B cell (primary cell): ENCODE results near the gene FA2H.
"Not testable (repeated sequence)": the region's sequence is repeated elsewhere in the genome, so short reads cannot be mapped to it uniquely, and the experiment has no call there.

Source experiments
- EZH2 ChIP-seq: IDR thresholded peaks from 2 replicates; pipeline ENCODE4 v1.6.1; 2012; ENCODE audit warnings: borderline replicate concordance, low read depth, mild to moderate bottlenecking, moderate library complexity, low read length; ENCODE audit not compliant: insufficient read depth, poor library complexity, severe bottlenecking
- TF ChIP-seq, protein P1 (sequence below): fragments of 200-600 bp; IDR thresholded peaks from one replicate; pipeline ENCODE4 v1.8.0; 2022; ENCODE audit warnings: antibody characterized with exemption, mild to moderate bottlenecking

DNA sequence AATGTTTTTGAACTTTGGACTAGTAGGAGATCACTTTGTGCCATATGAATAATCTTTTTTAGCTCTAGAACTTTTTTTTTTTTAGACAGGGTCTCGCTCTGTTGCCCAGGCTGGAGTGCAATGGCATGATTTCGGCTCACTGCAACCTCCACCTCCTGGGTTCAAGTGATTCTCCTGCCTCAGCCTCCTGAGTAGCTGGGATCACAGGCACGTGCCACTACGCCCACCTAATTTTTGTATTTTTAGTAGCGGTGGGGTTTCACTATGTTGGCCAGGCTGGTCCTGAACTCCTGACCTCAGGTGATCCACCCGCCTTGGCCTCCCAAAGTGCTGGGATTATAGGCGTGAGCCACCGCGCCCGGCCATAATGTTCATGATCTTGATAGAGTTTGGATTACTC, 105.7 kb downstream of the FA2H start:
- TF ChIP-seq, protein P1, sequence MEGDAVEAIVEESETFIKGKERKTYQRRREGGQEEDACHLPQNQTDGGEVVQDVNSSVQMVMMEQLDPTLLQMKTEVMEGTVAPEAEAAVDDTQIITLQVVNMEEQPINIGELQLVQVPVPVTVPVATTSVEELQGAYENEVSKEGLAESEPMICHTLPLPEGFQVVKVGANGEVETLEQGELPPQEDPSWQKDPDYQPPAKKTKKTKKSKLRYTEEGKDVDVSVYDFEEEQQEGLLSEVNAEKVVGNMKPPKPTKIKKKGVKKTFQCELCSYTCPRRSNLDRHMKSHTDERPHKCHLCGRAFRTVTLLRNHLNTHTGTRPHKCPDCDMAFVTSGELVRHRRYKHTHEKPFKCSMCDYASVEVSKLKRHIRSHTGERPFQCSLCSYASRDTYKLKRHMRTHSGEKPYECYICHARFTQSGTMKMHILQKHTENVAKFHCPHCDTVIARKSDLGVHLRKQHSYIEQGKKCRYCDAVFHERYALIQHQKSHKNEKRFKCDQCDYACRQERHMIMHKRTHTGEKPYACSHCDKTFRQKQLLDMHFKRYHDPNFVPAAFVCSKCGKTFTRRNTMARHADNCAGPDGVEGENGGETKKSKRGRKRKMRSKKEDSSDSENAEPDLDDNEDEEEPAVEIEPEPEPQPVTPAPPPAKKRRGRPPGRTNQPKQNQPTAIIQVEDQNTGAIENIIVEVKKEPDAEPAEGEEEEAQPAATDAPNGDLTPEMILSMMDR, result not testable (repeated sequence)
- not testable (repeated sequence) for TF ChIP-seq EZH2
